Activated CD8-positive, alpha-beta memory T cell treated with anti-CD3 and anti-CD28 coated beads for 24 hours (primary cell): ENCODE measurements around the gene WHRN.
A peak's percentile ranks its signal among the peaks of the same experiment; 100 is the strongest.

Experiments used
- DNase-seq: peaks from one replicate; pipeline ENCODE4 v3.0.0-alpha.2; 2020

The WHRN gene

GRCh38 chr9:114513055-114513958, 8.0 kb upstream of the WHRN start:
- DNase-seq = no peak

GRCh38 chr9:114511978-114512874, 7.0 kb upstream of the WHRN start:
- no peak for DNase-seq

- DNase-seq = no peak
These were observed 2.5 kb upstream of the WHRN start for GRCh38 chr9:114507726-114508125.

- no peak for DNase-seq
These were observed 763 bp upstream of the WHRN start for GRCh38 chr9:114506082-114506390.

- DNase-seq = peak; percentile 75
These were observed 709 bp downstream of the WHRN start for GRCh38 chr9:114504341-114505186.

GRCh38 chr9:114503522-114504340, 1.5 kb downstream of the WHRN start:
- no peak for DNase-seq

- no peak for DNase-seq
These were observed 2.3 kb downstream of the WHRN start for GRCh38 chr9:114503009-114503408.

- no peak for DNase-seq
These were observed 3.2 kb downstream of the WHRN start for GRCh38 chr9:114501796-114502682.

GRCh38 chr9:114500697-114501292, 4.5 kb downstream of the WHRN start:
- DNase-seq = no peak

GRCh38 chr9:114499941-114500696, 5.2 kb downstream of the WHRN start:
- DNase-seq = no peak

- DNase-seq = no peak
These were observed 5.7 kb downstream of the WHRN start for GRCh38 chr9:114499528-114499927.

GRCh38 chr9:114497727-114498382, 7.4 kb downstream of the WHRN start:
- DNase-seq = no peak

- DNase-seq = no peak
These were observed 8.0 kb downstream of the WHRN start for GRCh38 chr9:114497236-114497635.

GRCh38 chr9:114496011-114496410, 9.3 kb downstream of the WHRN start:
- DNase-seq = no peak

- no peak for DNase-seq
These were observed 10.3 kb downstream of the WHRN start for GRCh38 chr9:114494776-114495569.

- DNase-seq = no peak
These were observed 11.6 kb downstream of the WHRN start for GRCh38 chr9:114493521-114494184.

- no peak for DNase-seq
These were observed 12.3 kb downstream of the WHRN start for GRCh38 chr9:114492991-114493390.
